ENCODE data around the gene PIK3R1.

Gene PIK3R1

DNA sequence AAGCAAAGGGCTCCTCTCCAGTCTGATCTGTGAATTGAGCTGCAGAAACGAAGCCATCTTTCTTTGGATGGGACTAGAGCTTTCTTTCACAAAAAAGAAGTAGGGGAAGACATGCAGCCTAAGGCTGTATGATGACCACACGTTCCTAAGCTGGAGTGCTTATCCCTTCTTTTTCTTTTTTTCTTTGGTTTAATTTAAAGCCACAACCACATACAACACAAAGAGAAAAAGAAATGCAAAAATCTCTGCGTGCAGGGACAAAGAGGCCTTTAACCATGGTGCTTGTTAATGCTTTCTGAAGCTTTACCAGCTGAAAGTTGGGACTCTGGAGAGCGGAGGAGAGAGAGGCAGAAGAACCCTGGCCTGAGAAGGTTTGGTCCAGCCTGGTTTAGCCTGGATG, 82.1 kb downstream of the PIK3R1 start:
- no peak for DNase-seq (ENCODE audit: low read depth in 2 of 2)

DNA sequence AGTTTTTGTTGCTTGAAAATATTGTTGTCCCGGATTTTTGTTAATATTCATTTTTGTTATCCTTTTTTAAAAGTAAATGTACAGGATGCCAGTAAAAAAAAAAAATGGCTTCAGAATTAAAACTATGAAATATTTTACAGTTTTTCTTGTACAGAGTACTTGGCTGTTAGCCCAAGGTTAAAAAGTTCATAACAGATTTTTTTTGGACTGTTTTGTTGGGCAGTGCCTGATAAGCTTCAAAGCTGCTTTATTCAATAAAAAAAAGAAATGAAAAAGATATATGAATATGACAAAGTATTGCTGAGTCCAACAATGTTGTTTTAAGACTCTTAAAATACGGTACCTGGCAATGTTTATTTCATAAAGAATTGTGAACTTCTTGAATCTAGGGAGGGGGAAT, 82.9 kb downstream of the PIK3R1 start:
- no peak for DNase-seq (ENCODE audit: low read depth in 2 of 2)

DNA sequence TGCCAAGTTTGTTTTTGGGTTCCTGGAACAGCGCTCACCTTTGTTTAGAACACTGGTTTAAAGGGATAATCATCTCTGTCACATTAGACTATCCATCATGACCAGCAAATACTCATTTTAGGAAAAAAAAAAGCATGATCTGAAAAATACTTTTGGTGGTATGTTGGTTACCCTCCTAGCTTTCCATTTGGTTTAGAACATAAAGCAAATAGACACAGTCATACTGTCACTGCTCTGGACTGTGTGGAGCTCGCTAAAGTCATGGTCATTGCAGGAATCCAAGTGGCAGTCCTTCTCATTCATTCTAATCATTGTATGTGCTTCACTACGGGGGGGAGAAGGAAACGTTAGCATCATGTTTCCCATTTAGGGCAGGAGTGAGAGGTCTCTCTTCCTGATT, 83.5 kb downstream of the PIK3R1 start:
- DNase-seq (ENCODE audit: low read depth in 2 of 2), result no peak

DNA sequence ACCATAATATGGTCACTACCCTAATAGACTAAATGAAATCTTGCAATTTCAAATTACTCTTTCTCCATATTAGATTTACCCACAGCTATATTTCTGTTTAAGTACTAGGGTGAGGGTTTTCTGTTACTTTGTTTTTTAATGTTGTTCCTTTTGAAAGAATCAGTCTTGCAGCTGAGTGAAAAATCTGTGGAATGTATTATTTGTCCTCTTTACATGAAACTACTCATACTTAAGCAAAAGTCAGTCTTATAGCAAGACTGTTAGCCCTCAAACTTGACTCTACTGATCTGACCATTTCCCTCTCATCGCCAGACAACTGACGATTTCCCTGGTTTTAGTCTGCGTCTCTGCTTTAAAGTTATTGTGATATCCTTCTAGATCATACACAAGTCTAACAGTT, 84.0 kb downstream of the PIK3R1 start:
- DNase-seq (ENCODE audit: low read depth in 2 of 2), result no peak

DNA sequence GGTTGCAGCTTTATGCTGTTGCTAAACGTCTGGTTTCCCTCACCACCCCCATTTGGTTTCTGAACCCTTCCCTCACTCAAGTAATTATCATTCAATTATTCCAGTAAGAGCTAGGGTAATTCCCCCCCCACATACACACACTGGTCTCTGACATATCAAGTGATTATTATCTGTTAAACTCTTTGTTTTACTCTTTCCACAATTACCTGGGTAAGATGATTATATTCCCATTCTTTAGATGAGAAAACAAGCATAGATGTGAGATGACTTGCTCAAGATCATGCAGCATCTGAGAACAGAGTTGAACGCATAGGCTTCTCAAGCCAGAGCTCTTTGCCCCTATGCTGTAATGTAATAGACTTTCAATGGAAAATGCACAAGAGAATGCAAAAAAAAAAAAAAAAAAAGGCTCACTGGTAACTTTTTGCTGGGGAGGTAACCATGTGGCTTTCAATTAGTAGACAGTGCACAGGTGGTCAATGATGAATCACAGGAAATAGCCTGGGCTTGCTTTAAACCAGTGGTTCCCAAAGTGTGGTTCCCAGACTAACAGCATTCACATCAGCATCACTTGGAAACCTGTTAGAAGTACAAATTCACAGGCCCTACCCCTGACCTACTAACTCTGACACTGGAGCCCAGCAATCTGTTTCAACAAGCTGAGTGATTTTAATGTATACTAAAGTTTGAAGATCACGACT, 87.6 kb downstream of the PIK3R1 start:
- no peak for DNase-seq (ENCODE audit: low read depth in 2 of 2)

DNA sequence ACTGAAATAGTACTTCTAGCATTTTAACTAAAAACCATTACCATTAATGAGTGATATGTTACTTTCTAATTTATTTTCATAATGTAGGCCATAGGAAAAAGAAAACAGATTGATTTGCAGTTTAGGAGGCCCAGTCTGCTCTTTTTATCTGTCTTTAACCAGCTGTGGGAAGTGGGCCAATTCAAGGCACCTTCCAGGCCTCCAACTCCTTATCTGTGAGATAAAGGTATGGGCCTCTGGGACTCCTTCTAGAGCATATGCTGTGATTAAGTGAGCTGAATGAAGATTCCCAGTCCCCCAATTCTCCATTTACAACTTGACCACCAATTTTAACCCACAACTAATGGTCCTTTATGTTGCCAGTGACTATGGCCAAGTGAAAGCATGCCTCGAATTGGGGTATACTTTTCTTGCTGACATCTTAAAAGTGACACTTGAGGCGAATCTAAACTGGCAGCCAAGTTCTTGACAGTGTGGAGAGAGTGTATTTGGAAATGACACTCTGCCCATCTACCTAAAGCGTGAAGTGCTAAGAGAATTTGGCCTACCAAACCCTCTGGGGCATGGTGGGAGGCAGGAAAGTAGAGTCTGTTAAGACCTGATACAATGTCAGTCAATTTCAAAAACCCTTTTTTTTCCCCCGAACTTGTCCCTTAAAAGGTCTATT, 88.3 kb downstream of the PIK3R1 start:
- DNase-seq (ENCODE audit: low read depth in 2 of 2), result no peak

DNA sequence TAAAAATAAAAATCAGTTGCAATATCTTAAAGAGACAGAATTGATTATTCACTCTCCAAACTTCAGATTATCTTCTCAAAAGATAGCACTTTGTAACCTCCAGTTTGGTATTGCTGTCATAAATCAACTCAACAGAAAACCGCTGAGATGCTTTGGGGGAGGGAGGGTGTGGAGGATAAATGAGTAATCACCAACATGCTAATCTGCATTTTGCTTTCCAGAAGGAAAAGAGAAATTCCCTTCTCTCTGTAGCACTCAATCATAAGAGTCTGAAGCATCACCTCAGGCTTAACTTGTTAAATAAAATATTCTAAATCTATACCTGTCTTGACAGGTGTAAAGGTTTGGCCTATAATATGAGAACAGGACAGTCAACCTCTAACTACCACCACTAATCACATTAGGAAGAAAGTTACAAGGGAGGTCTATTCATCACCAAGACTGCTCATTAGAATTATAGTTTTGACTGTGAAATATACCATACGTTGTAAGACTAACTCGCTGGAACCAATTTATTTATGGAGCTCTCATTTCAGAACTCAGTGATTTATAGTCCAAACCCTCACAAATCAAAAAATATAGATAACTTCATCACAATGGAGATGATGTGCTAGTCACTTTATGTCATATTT, 89.0 kb downstream of the PIK3R1 start:
- peak; percentile 40 to 41 for DNase-seq (ENCODE audit: low read depth in 2 of 2)

DNA sequence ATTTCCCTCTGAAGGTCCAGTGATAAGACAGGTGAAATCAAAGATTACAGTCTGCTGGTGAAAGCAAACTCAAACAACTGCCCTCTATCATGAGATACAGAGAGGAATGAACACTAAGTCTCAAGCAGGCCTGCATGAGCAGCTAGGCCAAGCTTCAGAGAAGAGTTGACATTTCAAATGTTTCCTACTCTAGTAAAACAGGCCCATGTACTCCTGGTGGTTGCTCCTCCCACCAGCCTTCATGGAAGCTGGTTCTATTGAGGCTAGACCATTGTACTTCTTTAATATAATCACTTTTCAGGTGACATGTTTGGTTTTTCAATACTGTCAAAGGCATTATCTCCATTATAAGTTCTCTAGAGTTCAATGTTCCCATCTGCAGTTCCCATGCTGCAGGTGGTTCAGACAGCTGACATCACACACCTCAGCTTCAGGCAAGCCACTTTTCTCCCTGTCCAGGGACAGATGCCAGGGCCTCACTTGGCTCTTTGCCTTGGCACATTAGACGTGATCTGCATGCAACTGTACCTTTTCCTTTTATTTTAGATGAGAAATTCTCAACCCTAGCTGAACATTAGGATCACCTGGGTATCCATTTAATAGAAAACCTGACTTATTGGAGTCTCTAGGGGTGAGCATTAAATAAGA, 89.8 kb downstream of the PIK3R1 start:
- no peak for DNase-seq (ENCODE audit: low read depth in 2 of 2)

DNA sequence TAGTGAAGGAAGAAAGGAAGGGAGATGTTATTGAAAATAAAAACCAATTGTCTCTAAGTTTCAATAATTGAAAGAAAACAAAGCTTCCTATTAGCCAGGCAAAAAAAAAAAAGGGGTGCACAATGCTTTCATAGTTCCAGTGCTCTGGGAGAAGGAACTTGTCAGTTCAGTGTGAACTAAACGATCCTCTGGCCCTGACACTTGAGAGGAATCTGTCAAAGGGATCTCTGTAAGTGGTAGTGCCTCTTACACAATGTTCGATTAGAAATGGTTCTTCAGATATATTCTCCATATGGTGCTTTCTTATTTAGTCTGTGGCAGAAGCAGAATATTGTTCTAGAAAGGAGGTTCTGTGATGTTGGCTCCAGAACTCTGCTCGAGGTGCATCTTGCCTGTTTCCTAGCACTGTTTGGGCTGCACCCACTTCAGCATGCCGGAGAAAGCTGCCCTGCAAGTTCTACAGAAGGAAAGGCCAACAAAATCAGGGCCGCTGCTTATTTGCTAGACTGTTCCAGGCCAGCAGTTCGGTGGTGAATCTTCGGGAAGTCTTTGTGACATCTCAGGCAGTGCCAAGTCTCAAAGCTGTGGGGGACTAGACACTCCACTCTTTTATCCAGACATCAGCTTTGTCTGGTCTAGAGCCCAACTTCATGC, 90.9 kb downstream of the PIK3R1 start:
- DNase-seq (ENCODE audit: low read depth in 2 of 2), result no peak

DNA sequence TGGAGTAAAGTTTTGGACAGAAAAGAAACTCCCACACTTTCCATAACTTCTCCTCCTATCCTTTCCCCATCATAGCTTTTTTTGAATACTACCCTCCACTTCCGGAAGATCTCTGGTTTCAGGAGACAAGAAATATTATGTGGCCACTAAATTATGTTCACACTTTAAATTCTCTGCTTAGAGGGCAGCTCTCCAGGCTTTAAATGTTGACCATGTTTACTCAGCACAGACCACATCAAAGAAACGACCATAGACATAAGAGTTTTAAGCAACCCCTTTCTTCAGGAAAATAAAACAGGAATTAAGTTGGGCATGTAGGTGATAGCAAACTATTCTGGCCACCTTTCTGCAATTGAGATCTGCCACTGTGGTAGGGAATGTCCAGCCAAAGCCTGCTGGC, 97.8 kb downstream of the PIK3R1 start:
- DNase-seq (ENCODE audit: low read depth in 2 of 2), result no peak

DNA sequence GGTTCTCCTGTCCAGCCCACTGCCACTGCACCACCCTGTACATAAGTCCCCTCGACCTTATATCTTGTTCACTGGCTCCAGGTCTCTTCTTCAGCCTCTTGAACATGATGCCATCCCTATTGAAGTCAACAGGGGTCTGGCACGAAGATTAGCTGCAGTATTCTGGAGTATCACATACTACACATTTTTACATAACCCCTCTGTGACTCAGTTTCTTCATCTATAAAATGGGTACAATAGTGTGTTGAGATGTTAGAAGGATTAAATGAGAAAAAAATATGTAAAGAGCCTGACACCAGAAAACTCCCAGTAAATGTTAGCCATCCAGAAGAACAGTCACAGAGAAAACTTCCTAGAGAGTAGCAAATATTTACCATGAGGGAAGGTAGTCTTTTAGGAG, 98.9 kb downstream of the PIK3R1 start:
- no peak for DNase-seq (ENCODE audit: low read depth in 2 of 2)

DNA sequence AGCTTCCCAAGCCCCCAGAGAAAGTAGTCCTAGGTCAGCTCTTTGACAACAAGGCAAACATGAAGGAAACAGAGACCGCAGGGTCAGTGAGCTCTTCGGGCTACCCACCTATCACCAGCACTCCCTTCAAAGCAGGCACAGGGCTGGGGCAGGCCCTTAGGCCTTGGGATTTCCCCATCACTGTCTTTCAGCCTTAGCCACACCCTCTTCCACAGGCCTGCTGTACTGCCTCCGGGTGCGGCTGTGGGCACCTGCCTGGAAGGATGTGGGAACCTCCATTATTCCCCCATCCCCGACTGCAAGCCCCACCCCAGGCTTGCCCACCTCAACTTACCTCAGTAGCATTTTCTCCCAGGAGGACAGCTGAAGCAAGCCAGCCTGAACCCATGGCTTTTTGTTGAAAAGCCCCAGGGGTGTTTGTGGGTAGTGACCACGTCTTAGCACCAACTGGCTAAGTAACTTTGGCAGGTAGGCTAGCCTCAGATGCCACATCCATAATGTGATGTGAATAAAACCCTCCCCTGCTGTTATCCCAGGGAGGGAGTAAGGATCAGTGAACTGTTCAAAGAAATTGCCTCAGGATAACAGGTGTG, 100.2 kb downstream of the PIK3R1 start:
- DNase-seq (ENCODE audit: low read depth in 2 of 2), result no peak

DNA sequence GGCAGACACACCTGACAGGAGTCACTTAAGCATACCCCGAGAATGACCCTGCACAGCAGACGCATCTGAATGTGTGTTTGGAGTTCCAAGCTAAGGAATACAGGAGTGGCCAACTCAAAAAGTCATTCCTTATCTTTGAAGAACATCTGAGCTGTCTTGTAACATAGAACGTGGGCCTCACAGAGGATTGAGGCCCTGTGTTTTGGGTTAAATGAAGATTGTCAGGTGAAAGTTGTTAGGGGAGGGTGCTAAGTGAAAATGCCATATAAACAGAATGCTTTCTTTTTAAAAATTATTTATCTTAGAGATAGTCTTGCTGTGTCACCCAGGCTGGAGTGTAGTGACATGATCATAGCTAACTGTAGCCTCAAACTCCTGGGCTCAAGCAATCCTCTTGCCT, 100.9 kb downstream of the PIK3R1 start:
- DNase-seq (ENCODE audit: low read depth in 2 of 2), result no peak

DNA sequence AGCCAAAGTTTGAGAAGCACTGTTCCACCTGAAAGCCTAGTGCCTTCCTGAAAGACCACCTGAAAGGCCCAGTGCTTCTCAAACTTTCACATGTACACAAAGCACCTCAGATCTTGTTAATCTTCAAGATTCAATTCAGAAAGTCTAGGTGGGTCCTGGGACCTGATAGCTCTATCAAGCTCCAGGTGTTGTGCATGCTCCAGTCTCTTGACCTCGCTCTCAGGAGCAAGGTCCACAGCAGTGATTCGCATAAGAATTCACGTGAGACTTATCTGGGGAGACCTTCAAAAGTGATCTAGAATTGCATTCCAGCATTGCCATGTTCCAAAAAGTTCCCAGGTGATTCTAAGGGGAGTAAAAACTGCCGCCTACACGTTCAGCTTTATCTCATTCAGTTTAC, 102.1 kb downstream of the PIK3R1 start:
- DNase-seq (ENCODE audit: low read depth in 2 of 2), result no peak

DNA sequence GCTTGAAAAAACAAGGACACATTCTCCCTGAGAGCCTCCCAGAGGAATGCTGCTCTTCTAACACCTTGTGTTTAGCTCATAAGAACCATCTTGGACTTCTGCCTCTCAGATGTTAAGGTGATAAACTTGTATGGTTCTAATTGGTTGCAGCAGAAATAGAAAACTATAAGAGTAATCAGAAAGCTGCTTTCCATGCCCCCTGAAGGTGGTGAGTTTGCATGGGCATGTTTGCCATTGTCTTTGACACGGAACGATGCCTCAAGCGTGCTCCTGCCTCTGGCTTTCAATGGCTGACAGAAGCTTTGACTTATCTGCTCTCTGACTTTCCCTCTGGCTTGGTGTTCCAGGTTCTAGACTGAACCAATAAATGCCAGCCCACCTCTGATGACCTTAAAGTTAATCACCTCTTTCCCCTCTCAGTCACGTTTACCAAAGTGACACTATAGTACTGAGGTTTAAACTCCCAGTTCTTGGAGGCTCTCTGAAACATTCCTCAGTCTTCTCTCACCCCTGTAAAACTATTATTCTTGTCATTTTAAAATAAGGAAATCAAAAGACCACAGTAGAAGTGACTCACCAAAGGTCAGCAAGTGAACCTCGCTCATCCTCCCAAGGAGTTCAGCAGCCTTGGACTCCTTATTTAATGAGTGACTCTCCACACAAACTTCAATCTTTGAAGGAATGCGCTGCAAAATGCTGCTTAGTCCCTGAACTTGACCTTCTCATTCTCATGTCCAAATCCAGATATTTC, 103.6 kb downstream of the PIK3R1 start:
- DNase-seq (ENCODE audit: low read depth in 2 of 2), result no peak

DNA sequence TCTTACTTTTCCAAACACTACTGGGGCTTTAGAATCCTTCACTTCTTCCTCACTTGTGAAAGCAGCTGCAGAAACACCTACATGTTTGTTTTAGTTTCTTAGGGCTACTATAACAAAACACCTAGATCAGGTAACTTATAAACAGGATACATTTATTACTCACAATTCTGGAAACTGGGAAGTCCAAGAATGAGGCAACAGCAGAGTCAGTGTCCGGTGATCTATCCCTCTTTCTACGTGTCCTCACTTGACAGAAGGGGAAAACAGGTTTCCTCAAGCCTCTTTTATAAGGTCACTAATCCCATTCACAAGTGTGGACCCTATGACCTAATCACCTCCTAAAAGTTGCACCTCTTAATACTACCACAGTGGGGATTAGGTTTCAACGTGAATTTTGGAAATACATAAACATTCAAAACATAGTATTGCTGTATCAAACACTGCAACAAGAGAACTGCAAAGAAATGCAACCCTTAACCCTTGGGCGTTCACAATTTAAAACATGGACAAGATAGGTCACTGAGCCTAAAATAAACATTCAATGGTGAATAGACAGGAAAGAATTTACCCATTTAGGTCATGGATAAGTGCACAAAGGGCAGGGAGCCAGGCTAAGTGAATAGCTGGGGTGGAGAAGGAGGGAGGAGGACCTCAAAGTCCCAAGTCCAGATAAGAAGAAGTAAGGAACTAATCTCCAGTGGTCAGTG, 104.3 kb downstream of the PIK3R1 start:
- no peak for DNase-seq (ENCODE audit: low read depth in 2 of 2)

DNA sequence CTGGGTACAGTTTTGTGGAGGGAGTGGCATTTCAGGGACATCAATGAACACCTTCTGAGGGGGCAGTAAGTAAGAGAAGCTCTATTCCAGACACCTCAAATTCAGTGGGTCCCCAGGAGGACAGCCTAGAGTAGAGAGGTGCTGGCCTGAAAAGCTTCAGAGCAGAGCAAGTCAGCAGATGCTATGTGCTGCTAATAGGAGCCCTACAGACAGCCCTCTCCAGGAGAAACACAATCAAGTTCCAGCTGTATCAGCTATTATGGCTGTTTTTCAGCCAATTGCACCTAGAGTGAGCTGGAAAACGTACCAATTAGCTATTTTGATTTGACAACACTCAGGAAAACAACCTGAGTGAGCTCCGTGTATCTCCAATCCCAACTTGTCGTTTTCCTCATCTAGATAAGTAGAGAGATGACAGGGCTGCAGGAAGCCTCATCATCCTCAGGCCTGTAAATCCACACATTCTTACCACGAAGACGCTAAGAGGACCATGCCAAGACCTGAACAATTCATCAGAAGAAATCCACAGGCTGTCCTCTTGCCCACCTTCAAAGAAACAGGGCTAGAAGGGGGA, 104.9 kb downstream of the PIK3R1 start:
- no peak for DNase-seq (ENCODE audit: low read depth in 2 of 2)

DNA sequence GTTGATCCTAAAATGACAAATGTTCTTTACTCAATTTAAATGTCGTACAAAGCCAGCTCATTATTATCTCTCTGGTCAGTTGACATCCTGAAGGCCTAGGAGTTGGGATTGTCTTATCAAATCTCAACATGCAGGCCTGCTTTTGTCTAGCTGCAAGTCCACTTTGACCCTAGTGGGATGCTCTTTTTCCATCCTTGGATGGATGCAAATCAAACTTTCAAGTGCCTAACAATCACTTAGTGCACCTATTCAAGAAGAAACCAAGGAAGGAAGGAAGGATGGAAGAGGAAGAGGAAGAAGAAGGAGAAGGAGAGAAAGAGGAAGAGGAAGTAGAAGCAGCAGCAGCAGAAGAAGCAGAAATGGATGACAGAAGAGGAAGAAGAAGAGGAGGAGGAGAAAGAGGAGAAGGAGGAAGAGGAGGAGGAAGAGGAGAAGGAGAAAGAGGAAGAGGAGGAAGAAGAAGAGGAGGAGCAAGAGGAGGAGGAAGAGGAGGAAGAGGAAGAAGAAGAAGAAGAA, 109.6 kb downstream of the PIK3R1 start:
- DNase-seq (ENCODE audit: low read depth in 2 of 2), result no peak

DNA sequence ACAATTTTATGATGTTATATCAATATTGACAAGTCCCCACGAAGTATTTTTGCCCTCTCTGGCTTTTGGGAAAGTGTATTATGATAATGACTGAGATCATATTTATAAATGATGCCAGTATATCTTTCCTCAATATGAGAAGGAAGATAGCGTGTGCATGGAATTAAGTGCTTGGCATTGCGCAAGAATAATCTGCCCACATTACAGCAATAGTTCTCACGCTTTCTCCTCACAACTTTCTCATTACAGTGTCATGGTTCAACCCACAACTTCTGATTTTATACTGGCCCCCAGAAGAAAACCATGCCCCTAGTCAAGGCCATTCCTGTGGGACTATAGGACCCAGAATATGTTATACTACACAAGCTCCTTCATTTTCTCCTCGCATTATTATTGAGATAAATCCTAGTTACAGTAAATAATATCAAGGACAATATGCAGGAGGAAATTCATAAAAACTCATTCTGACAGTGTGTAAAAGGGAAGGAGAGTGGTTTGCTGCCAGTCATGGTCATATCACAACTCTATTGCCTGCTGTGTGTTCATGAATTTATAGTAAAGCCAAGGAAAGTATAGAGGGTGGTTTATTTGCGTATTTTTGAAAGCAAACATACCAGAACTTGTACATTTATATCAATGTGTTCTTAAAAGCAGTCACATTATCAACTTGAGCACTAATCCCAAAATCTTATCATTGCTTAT, 114.1 kb downstream of the PIK3R1 start:
- DNase-seq (ENCODE audit: low read depth in 2 of 2), result no peak

Measured in fibroblast of skin of left biceps (primary cell).